HG02642 (cell line): Measurements from ENCODE around the gene RNF223.
"Not testable (repeated sequence)": the region's sequence is repeated elsewhere in the genome, so short reads cannot be mapped to it uniquely, and the experiment has no call there.

ENCODE experiments used
- ATAC-seq: cut with Tn5 transposase; IDR thresholded peaks from one replicate; pipeline ENCODE4 v1.9.1; 2021; ENCODE audit warnings: mild to moderate bottlenecking; ENCODE audit not compliant: unreplicated experiment, poor library complexity

The RNF223 gene

GRCh38 chr1:1088029-1088800, 14.1 kb upstream of the RNF223 start:
- no peak for ATAC-seq

- ATAC-seq: no peak
Measured at GRCh38 chr1:1087351-1088028, 13.4 kb upstream of the RNF223 start.

- ATAC-seq: no peak
Measured at GRCh38 chr1:1086911-1087341, 12.8 kb upstream of the RNF223 start.

DNA sequence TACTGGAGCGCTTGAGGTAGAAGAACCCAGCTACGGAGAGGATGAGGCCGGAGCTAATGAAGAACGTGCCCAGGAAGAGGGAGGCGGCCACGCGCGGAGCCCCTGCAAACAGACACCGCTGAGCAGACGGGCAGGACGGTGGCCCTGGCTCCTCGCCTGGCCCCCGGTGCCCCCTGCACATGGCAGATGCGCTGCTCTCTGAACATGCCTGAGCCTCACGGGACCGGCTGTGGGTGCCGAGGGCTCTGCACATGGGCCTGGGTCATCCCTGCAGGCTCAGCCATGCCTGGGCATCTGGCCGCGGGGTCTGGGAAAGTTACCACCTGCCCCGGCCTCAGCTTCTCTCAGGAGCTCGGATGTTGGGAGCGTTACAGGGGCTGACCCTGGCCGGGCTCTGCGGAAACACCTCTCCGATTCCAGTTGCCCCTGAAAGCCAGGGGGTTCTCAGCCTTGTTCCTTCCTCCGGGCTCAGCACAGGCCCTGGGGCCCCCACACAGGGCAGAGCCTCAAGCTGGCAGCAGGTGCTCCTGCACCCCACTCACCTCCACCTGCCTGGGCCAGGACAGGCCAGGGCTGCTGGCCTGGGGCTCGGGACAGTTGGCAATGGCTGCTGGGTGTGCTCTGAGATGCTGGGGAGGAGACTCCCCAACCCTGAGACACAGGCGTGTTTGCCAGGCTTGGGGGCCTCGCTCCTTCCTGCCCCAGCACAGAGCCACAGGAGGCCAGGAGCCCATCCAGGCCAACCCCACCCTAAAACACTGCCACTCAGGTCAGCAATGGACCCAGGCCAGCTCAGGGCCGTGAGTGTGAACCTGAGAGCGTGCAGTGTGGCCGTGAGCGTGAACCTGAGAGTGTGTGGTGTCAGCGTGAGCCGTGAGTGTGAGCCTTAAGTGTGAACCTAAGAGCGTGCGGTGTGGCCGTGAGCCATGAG, 12.1 kb upstream of the RNF223 start:
- ATAC-seq: no peak

GRCh38 chr1:1085171-1085841, 11.2 kb upstream of the RNF223 start:
- ATAC-seq: no peak

DNA sequence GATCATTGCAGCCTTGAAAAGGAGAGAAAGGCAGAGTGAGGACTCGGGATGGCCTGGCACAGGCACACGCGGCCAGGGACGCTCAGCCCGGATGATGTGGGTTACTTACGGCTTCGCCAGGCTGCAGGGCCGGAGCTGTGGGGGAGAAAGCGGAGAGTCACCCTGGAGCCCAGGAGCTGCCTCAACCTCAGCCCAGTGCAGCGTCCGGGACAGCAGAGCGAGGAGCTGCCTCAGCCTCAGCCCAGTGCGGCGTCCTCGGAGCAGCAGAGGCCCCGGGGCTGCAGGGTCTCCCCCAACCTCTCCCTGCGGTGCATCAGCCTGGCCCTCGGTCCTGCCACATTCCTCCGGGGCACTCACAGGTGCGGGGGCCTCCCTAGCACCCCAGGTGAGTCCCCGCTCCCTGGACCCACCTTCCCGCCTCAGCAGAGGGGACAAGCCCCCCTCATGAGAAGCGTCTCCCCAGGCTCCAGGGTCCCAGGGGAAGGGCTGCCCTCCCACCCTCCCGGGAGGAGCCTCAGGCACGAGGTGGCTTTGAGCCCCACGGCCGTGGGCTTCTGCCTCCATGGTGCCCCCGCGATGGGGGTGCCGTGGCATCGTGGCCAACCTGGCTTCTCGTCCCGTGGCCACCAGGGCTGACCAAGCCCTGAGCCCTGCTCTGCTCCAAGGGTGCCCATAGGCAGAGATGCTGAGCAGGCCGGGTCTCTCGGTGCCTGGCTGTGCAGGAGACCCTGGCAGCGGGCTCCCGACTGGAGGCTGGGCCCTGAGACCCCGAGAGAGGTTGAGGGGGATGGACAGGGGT, 10.5 kb upstream of the RNF223 start:
- ATAC-seq: no peak

DNA sequence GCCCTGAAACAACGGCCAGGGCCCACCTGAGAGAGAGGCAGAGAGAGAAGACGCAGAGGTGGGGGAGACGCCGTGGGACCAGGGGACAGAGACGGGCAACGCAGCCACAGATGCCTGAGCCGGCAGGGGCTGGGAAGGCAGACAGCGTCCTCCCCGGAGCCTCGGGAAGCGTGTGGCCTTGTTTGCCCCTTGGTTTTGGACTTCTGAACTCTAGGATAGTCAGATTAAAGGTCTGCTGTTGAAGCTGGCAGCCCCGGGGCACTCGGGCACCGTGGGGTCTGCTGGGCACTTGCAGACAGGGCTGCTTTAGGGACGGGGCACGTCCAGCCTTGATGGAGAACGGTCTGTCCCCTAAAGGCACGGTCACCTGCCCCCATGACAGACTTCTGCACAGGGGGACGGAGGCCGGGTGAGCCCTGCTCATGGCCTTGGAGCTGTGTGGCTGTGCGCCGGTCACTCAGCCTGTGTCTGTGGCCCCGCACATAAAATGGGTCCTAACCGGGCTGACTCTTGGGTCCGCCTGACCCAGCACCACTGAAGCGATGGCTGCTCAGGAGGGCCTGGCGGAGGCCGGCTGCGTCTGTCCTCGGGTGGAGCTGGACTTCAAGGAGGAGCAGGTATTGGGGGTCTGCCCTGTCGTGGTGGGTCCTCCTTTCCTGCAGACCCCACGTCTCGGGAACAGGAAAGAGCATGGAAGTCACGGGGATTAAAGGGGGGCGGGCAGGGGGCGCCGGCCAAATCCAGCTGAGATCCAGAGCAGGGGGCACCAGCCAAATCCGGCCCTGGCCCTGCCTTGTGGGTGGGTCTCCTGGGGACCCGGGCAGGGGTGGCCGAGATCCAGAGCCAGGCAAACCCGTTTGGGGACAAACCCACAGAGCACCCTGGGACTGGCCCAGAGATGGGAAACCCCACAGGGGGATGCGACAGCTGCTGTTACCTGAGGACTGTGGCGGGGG, 9.6 kb upstream of the RNF223 start:
- ATAC-seq: no peak

- no peak for ATAC-seq
Measured at GRCh38 chr1:1082776-1083415, 8.8 kb upstream of the RNF223 start.

- no peak for ATAC-seq
Measured at GRCh38 chr1:1082239-1082775, 8.2 kb upstream of the RNF223 start.

- no peak for ATAC-seq
Measured at GRCh38 chr1:1081311-1082238, 7.5 kb upstream of the RNF223 start.

DNA sequence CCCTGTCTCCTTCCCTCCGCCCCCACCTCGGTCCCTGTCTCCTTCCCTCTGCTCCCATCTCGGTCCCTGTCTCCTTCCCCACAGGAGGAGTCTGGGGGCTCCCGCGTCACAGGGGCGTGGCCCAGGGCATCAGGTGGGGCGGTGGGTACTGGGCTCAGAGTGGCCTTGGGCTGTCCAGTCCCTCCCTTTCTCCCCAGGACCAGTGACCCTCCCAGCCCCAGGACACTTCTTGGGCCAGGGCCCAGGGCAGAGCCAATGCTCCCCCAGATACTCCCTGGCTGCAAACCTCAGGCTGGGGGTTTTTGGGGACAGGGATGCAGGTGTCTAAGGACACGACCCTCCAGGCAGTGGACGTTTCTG, 6.8 kb upstream of the RNF223 start:
- ATAC-seq: no peak

GRCh38 chr1:1080122-1080757, 6.1 kb upstream of the RNF223 start:
- no peak for ATAC-seq

DNA sequence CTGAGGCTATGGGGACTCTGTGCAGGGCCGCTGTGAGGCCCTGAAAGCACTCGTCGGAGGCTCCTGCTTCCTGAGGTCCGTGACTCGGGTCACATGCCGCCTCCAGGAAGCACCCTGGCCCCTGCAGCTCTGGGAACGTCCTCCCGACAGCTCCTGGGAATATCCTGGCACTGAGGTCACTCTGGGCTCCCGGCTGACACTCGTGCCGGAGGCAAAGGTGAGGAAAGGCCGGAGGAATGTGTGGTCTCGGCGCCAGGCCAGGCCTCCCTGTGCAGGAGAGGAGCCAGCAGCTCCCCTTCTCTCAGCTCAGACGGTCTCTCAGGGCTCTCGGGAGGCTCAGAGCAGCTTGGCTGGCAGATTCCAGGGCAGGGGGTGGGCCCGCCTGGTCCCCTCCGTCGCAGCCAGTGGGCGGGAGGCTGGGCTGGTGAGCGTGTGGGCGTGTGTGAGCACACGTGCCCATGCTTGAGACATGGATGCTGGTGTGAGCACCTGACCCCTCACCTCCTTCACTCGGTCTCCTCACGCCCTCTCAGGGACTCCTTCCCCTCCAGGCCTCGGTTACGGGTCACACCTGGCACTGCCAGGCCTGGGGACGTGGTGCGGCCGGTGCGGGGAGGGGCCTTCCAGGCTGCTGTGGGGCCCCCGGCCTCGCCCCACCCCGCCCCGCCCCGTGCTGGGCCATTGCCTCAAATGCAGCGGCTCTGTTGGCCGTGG, 5.5 kb upstream of the RNF223 start:
- no peak for ATAC-seq

DNA sequence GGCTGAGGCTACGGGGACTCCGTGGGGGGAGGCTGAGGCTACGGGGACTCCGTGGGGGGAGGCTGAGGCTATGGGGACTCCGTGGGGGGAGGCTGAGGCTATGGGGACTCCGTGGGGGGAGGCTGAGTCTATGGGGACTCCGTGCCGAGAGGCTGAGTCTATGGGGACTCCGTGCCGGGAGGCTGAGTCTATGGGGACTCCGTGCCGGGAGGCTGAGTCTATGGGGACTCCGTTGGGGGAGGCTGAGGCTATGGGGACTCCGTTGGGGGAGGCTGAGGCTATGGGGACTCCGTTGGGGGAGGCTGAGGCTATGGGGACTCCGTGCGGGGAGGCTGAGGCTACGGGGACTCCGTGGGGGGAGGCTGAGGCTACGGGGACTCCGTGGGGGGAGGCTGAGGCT, 3.3 kb upstream of the RNF223 start:
- not testable (repeated sequence) for ATAC-seq

- no peak for ATAC-seq
Measured at GRCh38 chr1:1075148-1075935, 1.2 kb upstream of the RNF223 start.
